Measurements from ENCODE around the gene RTTN.

The RTTN gene

DNA sequence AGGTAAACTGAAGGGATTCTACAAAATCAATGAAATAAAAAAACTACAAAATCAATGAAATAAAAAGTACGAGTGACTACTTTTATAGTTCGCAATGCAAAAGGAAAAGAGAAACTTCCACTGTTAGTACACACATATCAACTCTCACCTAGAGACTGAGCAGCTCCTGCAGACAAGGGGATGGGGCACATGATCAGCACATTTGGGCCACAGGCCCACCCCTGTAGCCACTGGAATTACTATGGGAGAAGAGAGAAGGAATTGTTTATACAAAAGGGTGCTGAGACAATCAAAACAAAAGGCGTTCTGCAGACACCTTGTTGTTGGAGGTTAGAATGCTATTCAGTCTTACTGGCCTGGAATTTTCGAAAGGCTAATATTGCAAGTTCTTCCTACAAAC, 223.1 kb downstream of the RTTN start:
- H3K4ac ChIP-seq (ENCODE audit: low read depth in 1 of 2, low read length in 2 of 2) = no peak overlapping the region
- no peaks in the 10 kb centered on the region for H3K79me1 ChIP-seq (replicated peaks; ENCODE audit: low read length, poor library complexity, severe bottlenecking)
- no peak overlapping the region for H3K23ac ChIP-seq (ENCODE audit: low read length in 2 of 2)
- no peaks in the 10 kb centered on the region for H3K4me1 ChIP-seq (ENCODE audit: control insufficient read depth, insufficient read depth, low read depth, low read length)
- WGBS = 95% methylated on average over 4 of the region's 4 CpGs
- no peak overlapping the region for H2AK5ac ChIP-seq (ENCODE audit: low read length, severe bottlenecking)
- H3K9ac ChIP-seq (ENCODE audit: low read length) = no peak overlapping the region
- no peak overlapping the region for H3K18ac ChIP-seq (ENCODE audit: low read depth in 1 of 2, low read length in 2 of 2)
- no peak overlapping the region for H2BK15ac ChIP-seq (ENCODE audit: low read depth, poor library complexity, severe bottlenecking)
- H2BK12ac ChIP-seq (ENCODE audit: low read length in 2 of 2) = no peak overlapping the region
- DNase-seq = no peak
- H2AFZ ChIP-seq (ENCODE audit: low read depth, low read length) = no peak overlapping the region
- no peak overlapping the region for H3K14ac ChIP-seq (ENCODE audit: low read length in 2 of 2)
- no peak overlapping the region for H3K4me2 ChIP-seq (ENCODE audit: low read length, poor library complexity, severe bottlenecking)
- H2BK5ac ChIP-seq (ENCODE audit: low read depth, low read length, poor library complexity, severe bottlenecking) = no peak overlapping the region
- no peak overlapping the region for H3K4me3 ChIP-seq (ENCODE audit: insufficient read depth in 1 of 2, low read depth in 1 of 2, low read length in 2 of 2)
- H2BK120ac ChIP-seq (ENCODE audit: low read depth, low read length) = no peak overlapping the region
- H4K8ac ChIP-seq (ENCODE audit: low read length) = no peak overlapping the region
- no peak overlapping the region for H4K91ac ChIP-seq (ENCODE audit: low read length)
- H3K27ac ChIP-seq (ENCODE audit: low read length, poor library complexity, severe bottlenecking) = no peak overlapping the region
- peaks cover 8% of the 10 kb centered on the region for H3K9me3 ChIP-seq (ENCODE audit: control insufficient read depth, low read length)
- peaks cover 0 to 20% of the 10 kb centered on the region in 2 experiments for H3K36me3 ChIP-seq (ENCODE audit: control insufficient read depth in 1 of 2, insufficient read depth in 2 of 2, low read depth in 1 of 2, low read length in 2 of 2)
- H3K27me3 ChIP-seq (ENCODE audit: control insufficient read depth in 1 of 2, insufficient read depth in 1 of 2, low read length in 2 of 2) = no peaks in the 10 kb centered on the region

DNA sequence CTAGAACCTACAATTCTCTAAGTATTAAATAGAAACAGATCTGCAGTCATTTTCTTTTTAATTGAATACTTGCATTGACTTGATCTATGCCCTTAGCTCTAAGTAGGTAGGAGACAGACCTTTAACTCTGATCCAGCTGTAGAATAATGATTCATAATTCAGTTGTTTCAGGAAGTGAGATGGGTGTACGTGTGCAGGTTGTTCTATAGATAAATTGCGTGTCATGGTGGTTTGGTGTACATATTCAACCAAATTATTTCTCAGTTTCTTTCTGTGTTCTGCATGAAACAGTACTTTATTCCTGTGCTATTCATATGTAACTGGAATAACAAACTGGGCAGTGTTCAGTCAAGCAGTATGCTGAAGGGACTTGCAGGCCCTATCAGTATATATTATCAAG, 223.5 kb downstream of the RTTN start:
- no peak overlapping the region for H2BK12ac ChIP-seq (ENCODE audit: low read length in 2 of 2)
- no peak overlapping the region for H3K4me3 ChIP-seq (ENCODE audit: insufficient read depth in 1 of 2, low read depth in 1 of 2, low read length in 2 of 2)
- no peaks in the 10 kb centered on the region for H3K27me3 ChIP-seq (ENCODE audit: control insufficient read depth in 1 of 2, insufficient read depth in 1 of 2, low read length in 2 of 2)
- no peak overlapping the region for H2BK120ac ChIP-seq (ENCODE audit: low read depth, low read length)
- no peak overlapping the region for H4K91ac ChIP-seq (ENCODE audit: low read length)
- H2AK5ac ChIP-seq (ENCODE audit: low read length, severe bottlenecking) = no peak overlapping the region
- H3K9ac ChIP-seq (ENCODE audit: low read length) = no peak overlapping the region
- no peak overlapping the region for H4K8ac ChIP-seq (ENCODE audit: low read length)
- no peak overlapping the region for H2AFZ ChIP-seq (ENCODE audit: low read depth, low read length)
- H3K4me1 ChIP-seq (ENCODE audit: control insufficient read depth, insufficient read depth, low read depth, low read length) = no peaks in the 10 kb centered on the region
- H3K23ac ChIP-seq (ENCODE audit: low read length in 2 of 2) = no peak overlapping the region
- H3K18ac ChIP-seq (ENCODE audit: low read depth in 1 of 2, low read length in 2 of 2) = no peak overlapping the region
- no peak overlapping the region for H3K4me2 ChIP-seq (ENCODE audit: low read length, poor library complexity, severe bottlenecking)
- H3K36me3 ChIP-seq (ENCODE audit: control insufficient read depth in 1 of 2, insufficient read depth in 2 of 2, low read depth in 1 of 2, low read length in 2 of 2) = peaks cover 0 to 22% of the 10 kb centered on the region in 2 experiments
- no peak overlapping the region for H3K4ac ChIP-seq (ENCODE audit: low read depth in 1 of 2, low read length in 2 of 2)
- no peak for DNase-seq
- H3K27ac ChIP-seq (ENCODE audit: low read length, poor library complexity, severe bottlenecking) = no peak overlapping the region
- H3K79me1 ChIP-seq (replicated peaks; ENCODE audit: low read length, poor library complexity, severe bottlenecking) = no peaks in the 10 kb centered on the region
- H2BK5ac ChIP-seq (ENCODE audit: low read depth, low read length, poor library complexity, severe bottlenecking) = no peak overlapping the region
- no peak overlapping the region for H2BK15ac ChIP-seq (ENCODE audit: low read depth, poor library complexity, severe bottlenecking)
- WGBS = 93% methylated on average over 2 of the region's 2 CpGs
- H3K9me3 ChIP-seq (ENCODE audit: control insufficient read depth, low read length) = peaks cover 13% of the 10 kb centered on the region
- no peak overlapping the region for H3K14ac ChIP-seq (ENCODE audit: low read length in 2 of 2)

DNA sequence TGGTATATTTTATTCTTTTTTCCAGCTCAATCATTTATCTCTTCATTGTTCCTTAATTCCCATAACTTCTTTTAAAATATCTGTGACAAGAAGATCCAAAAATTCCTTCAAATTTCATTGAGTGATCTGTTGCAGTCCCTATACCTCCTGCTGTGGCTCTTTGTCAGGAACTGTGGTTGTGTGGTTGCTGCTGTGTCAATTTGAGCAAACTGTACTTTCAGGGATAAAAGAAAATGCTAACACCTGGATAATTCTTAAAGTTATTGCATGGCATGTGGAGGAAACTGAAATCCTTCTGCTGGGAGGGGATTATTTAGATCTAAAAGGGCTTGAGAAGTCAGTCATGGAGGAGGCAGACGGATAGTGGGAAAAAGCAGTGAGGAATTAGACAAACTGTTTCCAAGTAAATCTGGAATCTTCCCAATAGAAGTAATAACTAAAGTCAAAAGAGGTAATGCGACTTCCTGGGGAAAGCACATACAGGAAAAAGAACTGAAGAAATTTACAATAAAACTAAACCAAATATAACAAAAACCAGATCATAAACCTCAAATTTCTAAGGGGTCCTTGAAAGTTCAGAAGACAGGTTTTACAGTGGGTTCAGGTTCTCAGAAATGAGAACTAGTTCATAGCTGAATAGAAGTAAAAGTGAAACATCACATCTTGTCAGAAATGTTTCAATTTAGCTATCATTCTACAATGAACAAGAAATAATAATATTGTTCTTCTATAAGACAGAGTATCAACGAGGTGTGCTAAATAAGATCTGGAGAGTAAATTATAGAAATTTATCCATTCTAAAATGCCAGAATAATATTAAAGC, 224.3 kb downstream of the RTTN start:
- Histone ChIP-seq H3K14ac (ENCODE audit: low read length in 2 of 2) (no peak overlapping the region), H4K8ac (ENCODE audit: low read length) (no peak overlapping the region), H2AK5ac (ENCODE audit: low read length, severe bottlenecking) (no peak overlapping the region), H3K27ac (ENCODE audit: low read length, poor library complexity, severe bottlenecking) (no peak overlapping the region), H3K79me1 (replicated peaks; ENCODE audit: low read length, poor library complexity, severe bottlenecking) (no peaks in the 10 kb centered on the region), H3K18ac (ENCODE audit: low read depth in 1 of 2, low read length in 2 of 2) (no peak overlapping the region), H3K4ac (ENCODE audit: low read depth in 1 of 2, low read length in 2 of 2) (no peak overlapping the region), H2BK12ac (ENCODE audit: low read length in 2 of 2) (no peak overlapping the region), H2BK120ac (ENCODE audit: low read depth, low read length) (no peak overlapping the region), H3K4me1 (ENCODE audit: control insufficient read depth, insufficient read depth, low read depth, low read length) (no peaks in the 10 kb centered on the region), H3K27me3 (ENCODE audit: control insufficient read depth in 1 of 2, insufficient read depth in 1 of 2, low read length in 2 of 2) (no peaks in the 10 kb centered on the region), H2BK5ac (ENCODE audit: low read depth, low read length, poor library complexity, severe bottlenecking) (no peak overlapping the region), H3K36me3 (ENCODE audit: control insufficient read depth in 1 of 2, insufficient read depth in 2 of 2, low read depth in 1 of 2, low read length in 2 of 2) (peaks cover 0 to 22% of the 10 kb centered on the region in 2 experiments), H3K9me3 (ENCODE audit: control insufficient read depth, low read length) (peaks cover 21% of the 10 kb centered on the region), H2AFZ (ENCODE audit: low read depth, low read length) (no peak overlapping the region), H3K23ac (ENCODE audit: low read length in 2 of 2) (no peak overlapping the region), H3K9ac (ENCODE audit: low read length) (no peak overlapping the region), H4K91ac (ENCODE audit: low read length) (no peak overlapping the region), H2BK15ac (ENCODE audit: low read depth, poor library complexity, severe bottlenecking) (no peak overlapping the region), H3K4me3 (ENCODE audit: insufficient read depth in 1 of 2, low read depth in 1 of 2, low read length in 2 of 2) (no peak overlapping the region), H3K4me2 (ENCODE audit: low read length, poor library complexity, severe bottlenecking) (no peak overlapping the region)
- DNase-seq = no peak
- WGBS = 88% methylated on average over 1 of the region's 3 CpGs

DNA sequence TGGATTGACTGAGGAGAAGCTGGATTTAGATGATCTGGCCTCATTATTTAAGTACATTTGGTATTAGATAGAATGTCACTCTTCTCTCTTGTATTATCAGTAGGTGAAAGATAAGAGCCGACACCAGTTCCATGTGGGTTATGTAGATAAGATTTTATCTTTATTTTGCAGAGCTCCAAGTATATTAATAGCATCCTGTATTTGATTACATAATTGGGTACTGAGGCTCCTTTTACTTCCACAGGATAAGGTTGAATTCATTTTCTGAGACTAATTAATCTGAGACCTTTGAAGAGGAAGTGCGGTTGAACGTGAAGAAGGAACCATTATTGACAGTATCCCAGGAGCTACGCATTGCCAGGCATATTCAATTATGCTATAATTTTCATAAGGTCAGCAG, 225.0 kb downstream of the RTTN start:
- H2AFZ ChIP-seq (ENCODE audit: low read depth, low read length) = no peak overlapping the region
- 95% methylated on average over 2 of the region's 4 CpGs for WGBS
- H2BK120ac ChIP-seq (ENCODE audit: low read depth, low read length) = no peak overlapping the region
- no peaks in the 10 kb centered on the region for H3K79me1 ChIP-seq (replicated peaks; ENCODE audit: low read length, poor library complexity, severe bottlenecking)
- H3K4me1 ChIP-seq (ENCODE audit: control insufficient read depth, insufficient read depth, low read depth, low read length) = no peaks in the 10 kb centered on the region
- no peak overlapping the region for H3K18ac ChIP-seq (ENCODE audit: low read depth in 1 of 2, low read length in 2 of 2)
- H3K27ac ChIP-seq (ENCODE audit: low read length, poor library complexity, severe bottlenecking) = no peak overlapping the region
- H3K27me3 ChIP-seq (ENCODE audit: control insufficient read depth in 1 of 2, insufficient read depth in 1 of 2, low read length in 2 of 2) = no peaks in the 10 kb centered on the region
- H2BK5ac ChIP-seq (ENCODE audit: low read depth, low read length, poor library complexity, severe bottlenecking) = no peak overlapping the region
- no peak overlapping the region for H4K91ac ChIP-seq (ENCODE audit: low read length)
- H3K4ac ChIP-seq (ENCODE audit: low read depth in 1 of 2, low read length in 2 of 2) = no peak overlapping the region
- H3K9me3 ChIP-seq (ENCODE audit: control insufficient read depth, low read length) = peaks cover 24% of the 10 kb centered on the region
- no peak overlapping the region for H3K14ac ChIP-seq (ENCODE audit: low read length in 2 of 2)
- H3K4me3 ChIP-seq (ENCODE audit: insufficient read depth in 1 of 2, low read depth in 1 of 2, low read length in 2 of 2) = no peak overlapping the region
- no peak for DNase-seq
- H2BK12ac ChIP-seq (ENCODE audit: low read length in 2 of 2) = no peak overlapping the region
- H2AK5ac ChIP-seq (ENCODE audit: low read length, severe bottlenecking) = no peak overlapping the region
- no peak overlapping the region for H4K8ac ChIP-seq (ENCODE audit: low read length)
- no peak overlapping the region for H3K9ac ChIP-seq (ENCODE audit: low read length)
- peaks cover 0 to 22% of the 10 kb centered on the region in 2 experiments for H3K36me3 ChIP-seq (ENCODE audit: control insufficient read depth in 1 of 2, insufficient read depth in 2 of 2, low read depth in 1 of 2, low read length in 2 of 2)
- H2BK15ac ChIP-seq (ENCODE audit: low read depth, poor library complexity, severe bottlenecking) = no peak overlapping the region
- no peak overlapping the region for H3K4me2 ChIP-seq (ENCODE audit: low read length, poor library complexity, severe bottlenecking)
- H3K23ac ChIP-seq (ENCODE audit: low read length in 2 of 2) = no peak overlapping the region

Measured in mesenchymal stem cell (in vitro differentiated cells and primary cell).